22Rv1 (cell line): ENCODE data around the gene ULK3.

Experiments used
- ZFX ChIP-seq: fragments of 450-650 bp; IDR thresholded peaks from 2 replicates; pipeline ENCODE4 v1.6.1; 2017; ENCODE audit warnings: antibody characterized with exemption, borderline replicate concordance
- TF ChIP-seq, protein P1 (sequence below): fragments of 450-650 bp; IDR thresholded peaks from 2 replicates; pipeline ENCODE4 v1.5.1; 2017; ENCODE audit warnings: mild to moderate bottlenecking

DNA sequence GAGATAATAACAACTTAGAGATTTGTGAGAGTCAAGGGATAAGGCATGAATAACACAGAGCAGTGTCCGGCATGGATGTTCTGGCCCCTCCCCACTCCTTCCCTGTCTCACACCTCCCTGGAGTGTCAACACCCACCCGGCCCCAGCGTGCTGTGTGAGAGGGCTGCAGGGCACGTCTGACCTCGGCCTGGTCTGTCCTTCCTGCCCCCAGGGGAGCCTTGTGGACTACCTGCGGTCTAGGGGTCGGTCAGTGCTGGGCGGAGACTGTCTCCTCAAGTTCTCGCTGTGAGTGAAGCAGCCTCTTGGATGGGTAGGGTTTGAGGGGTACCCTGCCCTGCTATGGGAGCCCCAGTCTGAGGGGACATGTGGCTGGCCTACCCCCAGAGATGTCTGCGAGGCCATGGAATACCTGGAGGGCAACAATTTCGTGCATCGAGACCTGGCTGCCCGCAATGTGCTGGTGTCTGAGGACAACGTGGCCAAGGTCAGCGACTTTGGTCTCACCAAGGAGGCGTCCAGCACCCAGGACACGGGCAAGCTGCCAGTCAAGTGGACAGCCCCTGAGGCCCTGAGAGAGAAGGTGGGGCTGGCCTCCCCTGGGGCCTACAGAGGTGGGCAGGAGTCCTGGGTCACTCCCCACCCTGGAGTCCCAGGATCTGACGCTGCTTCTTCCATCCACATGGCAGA lies 41.5 kb downstream of the ULK3 start:
- TF ChIP-seq, protein P1, sequence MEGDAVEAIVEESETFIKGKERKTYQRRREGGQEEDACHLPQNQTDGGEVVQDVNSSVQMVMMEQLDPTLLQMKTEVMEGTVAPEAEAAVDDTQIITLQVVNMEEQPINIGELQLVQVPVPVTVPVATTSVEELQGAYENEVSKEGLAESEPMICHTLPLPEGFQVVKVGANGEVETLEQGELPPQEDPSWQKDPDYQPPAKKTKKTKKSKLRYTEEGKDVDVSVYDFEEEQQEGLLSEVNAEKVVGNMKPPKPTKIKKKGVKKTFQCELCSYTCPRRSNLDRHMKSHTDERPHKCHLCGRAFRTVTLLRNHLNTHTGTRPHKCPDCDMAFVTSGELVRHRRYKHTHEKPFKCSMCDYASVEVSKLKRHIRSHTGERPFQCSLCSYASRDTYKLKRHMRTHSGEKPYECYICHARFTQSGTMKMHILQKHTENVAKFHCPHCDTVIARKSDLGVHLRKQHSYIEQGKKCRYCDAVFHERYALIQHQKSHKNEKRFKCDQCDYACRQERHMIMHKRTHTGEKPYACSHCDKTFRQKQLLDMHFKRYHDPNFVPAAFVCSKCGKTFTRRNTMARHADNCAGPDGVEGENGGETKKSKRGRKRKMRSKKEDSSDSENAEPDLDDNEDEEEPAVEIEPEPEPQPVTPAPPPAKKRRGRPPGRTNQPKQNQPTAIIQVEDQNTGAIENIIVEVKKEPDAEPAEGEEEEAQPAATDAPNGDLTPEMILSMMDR = no peak
- no peak for TF ChIP-seq ZFX
